NOMO-1 treated with DMSO at 0.1 percent for 48 hours (cell line): Measurements from ENCODE around the gene ADGRV1.

ENCODE experiments used
- DNase-seq: peaks from one replicate; lab custom pipeline; 2025; ENCODE audit not compliant: unreplicated experiment; lab: John Stamatoyannopoulos, UW

The ADGRV1 gene

GRCh38 chr5:91098541-91098940 lies 539.9 kb downstream of the ADGRV1 start:
- DNase-seq = no peak

- peak; percentile 80 for DNase-seq
Observed at GRCh38 chr5:91101600-91102379, 543.2 kb downstream of the ADGRV1 start.

- peak; percentile 0 for DNase-seq
Observed at GRCh38 chr5:91103353-91104061, 544.9 kb downstream of the ADGRV1 start.

- no peak for DNase-seq
Observed at GRCh38 chr5:91104062-91104448, 545.5 kb downstream of the ADGRV1 start.

GRCh38 chr5:91106842-91107511 lies 548.4 kb downstream of the ADGRV1 start:
- DNase-seq = no peak

GRCh38 chr5:91109634-91110033 lies 551.0 kb downstream of the ADGRV1 start:
- no peak for DNase-seq

- no peak for DNase-seq
Observed at GRCh38 chr5:91110686-91111085, 552.1 kb downstream of the ADGRV1 start.

GRCh38 chr5:91111473-91112238 lies 553.1 kb downstream of the ADGRV1 start:
- DNase-seq = peak; percentile 45

GRCh38 chr5:91114658-91115057 lies 556.1 kb downstream of the ADGRV1 start:
- DNase-seq = no peak

- DNase-seq = no peak
Observed at GRCh38 chr5:91118354-91118753, 559.8 kb downstream of the ADGRV1 start.

GRCh38 chr5:91118796-91119195 lies 560.2 kb downstream of the ADGRV1 start:
- no peak for DNase-seq

- DNase-seq = no peak
Observed at GRCh38 chr5:91119217-91119616, 560.6 kb downstream of the ADGRV1 start.

- no peak for DNase-seq
Observed at GRCh38 chr5:91119981-91120850, 561.6 kb downstream of the ADGRV1 start.

GRCh38 chr5:91121347-91121993 lies 562.9 kb downstream of the ADGRV1 start:
- DNase-seq = no peak

- no peak for DNase-seq
Observed at GRCh38 chr5:91122651-91123050, 564.1 kb downstream of the ADGRV1 start.

GRCh38 chr5:91123291-91123690 lies 564.7 kb downstream of the ADGRV1 start:
- no peak for DNase-seq

GRCh38 chr5:91123901-91124300 lies 565.3 kb downstream of the ADGRV1 start:
- peak; percentile 56 for DNase-seq

GRCh38 chr5:91125916-91126315 lies 567.3 kb downstream of the ADGRV1 start:
- DNase-seq = no peak

- no peak for DNase-seq
Observed at GRCh38 chr5:91126448-91126847, 567.9 kb downstream of the ADGRV1 start.

- no peak for DNase-seq
Observed at GRCh38 chr5:91126888-91127287, 568.3 kb downstream of the ADGRV1 start.
